K562 (cell line): Measurements from ENCODE around the gene ABCF3. TPM values are rescaled to one million over a fixed set of nuclear protein-coding genes. Genes with fewer than 3 reads are reported as not detected.

Experiments
- ATAC-seq: fragments of 200-7000 bp; cut with Tn5 transposase; 3 replicates; pipeline ENCODE4 v1.9.1; 2020; ENCODE audit warnings: moderate library complexity
- BruUV-seq: library from RNA; stranded (reverse); fragments of 400-500 nt; replicated peaks from 2 replicates; lab custom pipeline; 2021; lab: Mats Ljungman, UMichigan
- CTCF ChIA-PET: fragments of 300-600 bp; formaldehyde crosslinking; extraction: SDS; loops from one replicate; lab custom pipeline; 2021; ENCODE audit warnings: low intra/inter-chr PET ratio; lab: Yijun Ruan, JAX
- POLR2A ChIA-PET: fragments of 300-600, 350-650 bp; sonication (Branson Sonifier 250); formaldehyde crosslinking; extraction: SDS; loops from one replicate; lab custom pipeline; 2021; ENCODE audit warnings: antibody characterized with exemption, inconsistent platforms; lab: Yijun Ruan, JAX
- DNase-seq, 4 experiments: peaks; one replicate each; pipeline versions ENCODE4 v3.0.0 to v3.0.0-alpha.2; 2011 to 2018; ENCODE audit warnings: low spot score in 3 of 4, mixed read lengths in 3 of 4; ENCODE audit errors: extremely low read depth in 1 of 4
- FAIRE-seq: peaks from 2 replicates; lab custom pipeline; 2011; peaks lifted over from hg19 to GRCh38; lab: Jason Lieb, UNC
- H2AFZ ChIP-seq: 2 replicates; pipeline ENCODE4 v1.6.0; 2011; ENCODE audit warnings: low read depth, low read length, control low read depth, inconsistent platforms
- H3K27ac ChIP-seq: fragments of 200-600 bp; 3 replicates; pipeline ENCODE4 v1.8.0; 2011; ENCODE audit warnings: low read depth, mild to moderate bottlenecking, control low read depth, inconsistent platforms, low read length, moderate library complexity, mixed read lengths; ENCODE audit errors: extremely low read depth
- H3K27me3 ChIP-seq, 2 experiments: fragments of 300-600 bp in 1 of 2; 2 replicates in 1 of 2; 3 replicates in 1 of 2; pipeline versions ENCODE4 v1.6.0 to v1.8.0; 2011; ENCODE audit warnings: inconsistent platforms in 2 of 2, low read length in 2 of 2, mild to moderate bottlenecking in 1 of 2, mixed read lengths in 1 of 2, moderate library complexity in 1 of 2; ENCODE audit not compliant: control insufficient read depth in 2 of 2, insufficient read depth in 2 of 2
- H3K36me3 ChIP-seq: fragments of 300-600 bp; 3 replicates; pipeline ENCODE4 v1.8.0; 2011; ENCODE audit warnings: mild to moderate bottlenecking, low read length, inconsistent platforms; ENCODE audit not compliant: control insufficient read depth, insufficient read depth
- H3K4me1 ChIP-seq, 2 experiments: fragments of 200-600 bp in 1 of 2; replicated peaks in 1 of 2; 2 replicates in 1 of 2; 3 replicates in 1 of 2; pipeline versions ENCODE4 v1.5.1 to v1.8.0; 2011; ENCODE audit warnings: inconsistent platforms in 2 of 2, low read length in 2 of 2, mild to moderate bottlenecking in 1 of 2, mixed read lengths in 1 of 2, moderate library complexity in 1 of 2; ENCODE audit not compliant: control insufficient read depth in 2 of 2, insufficient read depth in 2 of 2
- H3K4me2 ChIP-seq: 2 replicates; pipeline ENCODE4 v1.6.1; 2011; ENCODE audit warnings: low read length, control low read depth, inconsistent platforms, mixed read lengths; ENCODE audit not compliant: insufficient read depth
- H3K4me3 ChIP-seq: fragments of 200-600 bp; sonication (generic), shearing (Covaris generic); 2 replicates; pipeline ENCODE4 v1.5.1; 2016; ENCODE audit warnings: control low read depth, inconsistent platforms
- H3K79me2 ChIP-seq: fragments of 200-600 bp; 3 replicates; pipeline ENCODE4 v1.8.0; 2011; ENCODE audit warnings: low read length, inconsistent platforms; ENCODE audit not compliant: control insufficient read depth, insufficient read depth
- H3K9ac ChIP-seq, 2 experiments: 2 replicates each; pipeline versions ENCODE4 v1.6.0 to v1.6.1; 2011; ENCODE audit warnings: low read depth in 2 of 2, low read length in 2 of 2, control low read depth in 1 of 2, inconsistent platforms in 1 of 2, mild to moderate bottlenecking in 1 of 2, mixed read lengths in 1 of 2; ENCODE audit not compliant: insufficient read depth in 1 of 2
- H3K9me1 ChIP-seq: one replicate; pipeline ENCODE4 v1.6.0; 2011; ENCODE audit warnings: inconsistent platforms, mild to moderate bottlenecking, low read length, moderate library complexity; ENCODE audit not compliant: control insufficient read depth, insufficient read depth
- H3K9me3 ChIP-seq: replicated peaks from 2 replicates; pipeline ENCODE4 v1.5.1; 2011; ENCODE audit warnings: low read depth, low read length, inconsistent platforms; ENCODE audit not compliant: control insufficient read depth, insufficient read depth
- H4K20me1 ChIP-seq: replicated peaks from 2 replicates; pipeline ENCODE4 v1.6.1; 2011; ENCODE audit warnings: low read length, inconsistent platforms, mixed read lengths; ENCODE audit not compliant: control insufficient read depth, insufficient read depth
- HMGN3 ChIP-seq: IDR thresholded peaks from 2 replicates; pipeline ENCODE4 v1.6.1; 2011; ENCODE audit warnings: borderline replicate concordance, low read depth, mild to moderate bottlenecking, mixed read lengths, low read length; ENCODE audit not compliant: insufficient read length; ENCODE audit errors: extremely low read depth
- RB1 ChIP-seq: fragments of 450-650 bp; IDR thresholded peaks from 2 replicates; pipeline ENCODE4 v1.6.1; 2017; ENCODE audit warnings: low read depth, mild to moderate bottlenecking
- RBFOX2 ChIP-seq: fragments of 200-400 bp; formaldehyde crosslinking; IDR thresholded peaks from 2 replicates; pipeline ENCODE4 v1.6.1; 2017; ENCODE audit warnings: low read depth, mild to moderate bottlenecking, low read length, moderate library complexity
- SAP30 ChIP-seq: fragments of 200-600 bp; sonication (generic); IDR thresholded peaks from 2 replicates; pipeline ENCODE4 v1.6.1; 2012; ENCODE audit warnings: borderline replicate concordance, low read depth, mild to moderate bottlenecking, moderate library complexity, low read length, control low read depth, inconsistent platforms; ENCODE audit not compliant: insufficient read depth, poor library complexity, severe bottlenecking
- ZFP36 ChIP-seq: fragments of 150-350 bp; IDR thresholded peaks from 2 replicates; pipeline ENCODE4 v1.6.1; 2018; ENCODE audit warnings: low read length, low read depth; ENCODE audit not compliant: partially characterized antibody
- ZNF263 ChIP-seq: sonication (generic); formaldehyde crosslinking; IDR thresholded peaks from 2 replicates; pipeline ENCODE4 v1.8.0; 2022; ENCODE audit warnings: mild to moderate bottlenecking, missing genetic modification reagents, borderline replicate concordance
- ZSCAN29 ChIP-seq: fragments of 450-650 bp; IDR thresholded peaks from 2 replicates; pipeline ENCODE4 v1.6.1; 2017
- WGBS: fragments of 100-300 bp; shearing (Covaris generic); methylation state at CpG from one replicate; pipeline ENCODE4 v1.1.6; 2016; ENCODE audit warnings: low coverage, mixed read lengths; ENCODE audit not compliant: insufficient coverage; ENCODE audit errors: missing lambda C conversion rate; 5-methylcytosine and 5-hydroxymethylcytosine counted together
- in situ Hi-C: fragments of 300-500 bp; cut with MboI; formaldehyde crosslinking; loops from 4 replicates; pipeline ENCODE4 v1.15.0; 2018; ENCODE audit warnings: inconsistent platforms, mixed read lengths
- intact Hi-C: fragments of 100-400 bp; cut with micrococcal nuclease; formaldehyde crosslinking; loops from 2 replicates; pipeline ENCODE4 v1.14.2; 2022
- polyA plus RNA-seq, 8 experiments: library from polyadenylated mRNA; depleted of rRNA in 4 of 8; stranded (reverse) in 5 of 8; unstranded in 3 of 8; fragments of >200 nt; fragmentation: Nextera tagmentation in 2 of 8; fragmentation: Illumina TruSeq in 1 of 8; extraction: Ambion mirVana in 2 of 8; extraction: Trizol in 1 of 8; gene quantifications; 2 replicates each; pipeline versions ENCODE4 v1.2.1 to v1.2.3, GENCODE V29; 2011 to 2014; ENCODE audit warnings: inconsistent platforms in 1 of 8, missing spikeins in 1 of 8
- total RNA-seq, 7 experiments: library from RNA; depleted of rRNA in 6 of 7; stranded (reverse); fragments of >200 nt in 6 of 7; fragmentation: Illumina TruSeq in 2 of 7; extraction: Trizol in 2 of 7; gene quantifications; 2 replicates each; pipeline versions ENCODE4 v1.2.1 to v1.2.3, GENCODE V29; 2011 to 2021; ENCODE audit warnings: low replicate concordance in 1 of 7
- TF ChIP-seq, protein P1 (sequence below): sonication (generic); formaldehyde crosslinking; IDR thresholded peaks from 2 replicates; pipeline ENCODE4 v1.8.0; 2023; ENCODE audit warnings: mild to moderate bottlenecking, missing genetic modification reagents
- TF ChIP-seq, protein P2 (sequence below): sonication (generic); formaldehyde crosslinking; IDR thresholded peaks from 2 replicates; pipeline ENCODE4 v1.8.0; 2022; ENCODE audit warnings: mild to moderate bottlenecking, missing genetic modification reagents
- TF ChIP-seq, protein P3 (sequence below): fragments of 200-800 bp; sonication (Bioruptor generic); IDR thresholded peaks from 2 replicates; pipeline ENCODE4 v1.6.1; 2017; ENCODE audit warnings: missing genetic modification characterization, missing compliant biosample characterization
- TF ChIP-seq, protein P4 (sequence below), 3 experiments: fragments of 200-800 bp in 1 of 3; sonication (Bioruptor generic) in 1 of 3; sonication (generic) in 1 of 3; formaldehyde crosslinking in 1 of 3; IDR thresholded peaks; 2 replicates each; pipeline versions ENCODE4 v1.6.1 to v1.8.0; 2016 to 2022; ENCODE audit warnings: mild to moderate bottlenecking in 2 of 3, missing compliant biosample characterization in 2 of 3, missing genetic modification characterization in 2 of 3, missing genetic modification reagents in 1 of 3

The ABCF3 gene
- total and polyA plus RNA-seq, 9 of the 15 experiments (the other 6 are each of a cell fraction or from before 2014, with no cell fraction given), result 6.7 to 77.9 (median 45.1) TPM

DNA sequence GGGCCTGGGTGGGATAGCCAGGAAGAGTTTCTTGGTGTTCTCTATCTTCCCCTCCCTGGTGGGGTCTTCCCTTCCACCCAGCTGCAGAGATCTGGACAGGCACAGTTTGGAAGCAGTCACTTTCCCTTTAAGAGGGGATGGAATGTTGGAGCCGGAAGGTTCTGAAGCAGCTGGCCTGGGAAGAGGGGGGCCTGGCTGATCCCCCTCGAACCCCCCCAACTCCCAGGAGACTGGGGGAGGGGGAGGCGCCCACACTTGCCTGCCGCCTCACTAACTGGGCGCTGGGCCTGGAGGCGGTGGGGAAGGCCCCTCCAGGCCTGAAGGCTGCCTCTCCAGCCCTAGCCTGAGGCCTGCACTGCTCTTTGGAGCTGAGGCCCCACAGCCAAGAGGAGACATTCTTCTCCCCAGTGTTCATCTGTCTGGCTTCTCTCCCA is 29.5 kb upstream of the ABCF3 start:
- ChIA-PET CTCF (no interaction called here), POLR2A (interaction anchor here (0.7 to 4.2 kb wide), 5 partner anchors 16 to 272 kb away, joined by 3 to 27 read pairs (median 4); partner anchors contain the start of gene ABCC5)
- peak; percentile 38; the same call in 1 of the 2 replicates for TF ChIP-seq RBFOX2
- TF ChIP-seq RB1, result peak; percentile 17; the same call in 1 of the 2 replicates
- TF ChIP-seq ZFP36, result no peak
- peak; percentile 33 for TF ChIP-seq SAP30
- TF ChIP-seq, protein P1, sequence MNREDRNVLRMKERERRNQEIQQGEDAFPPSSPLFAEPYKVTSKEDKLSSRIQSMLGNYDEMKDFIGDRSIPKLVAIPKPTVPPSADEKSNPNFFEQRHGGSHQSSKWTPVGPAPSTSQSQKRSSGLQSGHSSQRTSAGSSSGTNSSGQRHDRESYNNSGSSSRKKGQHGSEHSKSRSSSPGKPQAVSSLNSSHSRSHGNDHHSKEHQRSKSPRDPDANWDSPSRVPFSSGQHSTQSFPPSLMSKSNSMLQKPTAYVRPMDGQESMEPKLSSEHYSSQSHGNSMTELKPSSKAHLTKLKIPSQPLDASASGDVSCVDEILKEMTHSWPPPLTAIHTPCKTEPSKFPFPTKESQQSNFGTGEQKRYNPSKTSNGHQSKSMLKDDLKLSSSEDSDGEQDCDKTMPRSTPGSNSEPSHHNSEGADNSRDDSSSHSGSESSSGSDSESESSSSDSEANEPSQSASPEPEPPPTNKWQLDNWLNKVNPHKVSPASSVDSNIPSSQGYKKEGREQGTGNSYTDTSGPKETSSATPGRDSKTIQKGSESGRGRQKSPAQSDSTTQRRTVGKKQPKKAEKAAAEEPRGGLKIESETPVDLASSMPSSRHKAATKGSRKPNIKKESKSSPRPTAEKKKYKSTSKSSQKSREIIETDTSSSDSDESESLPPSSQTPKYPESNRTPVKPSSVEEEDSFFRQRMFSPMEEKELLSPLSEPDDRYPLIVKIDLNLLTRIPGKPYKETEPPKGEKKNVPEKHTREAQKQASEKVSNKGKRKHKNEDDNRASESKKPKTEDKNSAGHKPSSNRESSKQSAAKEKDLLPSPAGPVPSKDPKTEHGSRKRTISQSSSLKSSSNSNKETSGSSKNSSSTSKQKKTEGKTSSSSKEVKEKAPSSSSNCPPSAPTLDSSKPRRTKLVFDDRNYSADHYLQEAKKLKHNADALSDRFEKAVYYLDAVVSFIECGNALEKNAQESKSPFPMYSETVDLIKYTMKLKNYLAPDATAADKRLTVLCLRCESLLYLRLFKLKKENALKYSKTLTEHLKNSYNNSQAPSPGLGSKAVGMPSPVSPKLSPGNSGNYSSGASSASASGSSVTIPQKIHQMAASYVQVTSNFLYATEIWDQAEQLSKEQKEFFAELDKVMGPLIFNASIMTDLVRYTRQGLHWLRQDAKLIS (CRISPR knock-in tag), result 0 out of 2 replicates have a peak, but pooled peaks have one; percentile 13
- TF ChIP-seq HMGN3, result no peak
- TF ChIP-seq ZNF263 (CRISPR knock-in tag), result no peak
- TF ChIP-seq, protein P2, sequence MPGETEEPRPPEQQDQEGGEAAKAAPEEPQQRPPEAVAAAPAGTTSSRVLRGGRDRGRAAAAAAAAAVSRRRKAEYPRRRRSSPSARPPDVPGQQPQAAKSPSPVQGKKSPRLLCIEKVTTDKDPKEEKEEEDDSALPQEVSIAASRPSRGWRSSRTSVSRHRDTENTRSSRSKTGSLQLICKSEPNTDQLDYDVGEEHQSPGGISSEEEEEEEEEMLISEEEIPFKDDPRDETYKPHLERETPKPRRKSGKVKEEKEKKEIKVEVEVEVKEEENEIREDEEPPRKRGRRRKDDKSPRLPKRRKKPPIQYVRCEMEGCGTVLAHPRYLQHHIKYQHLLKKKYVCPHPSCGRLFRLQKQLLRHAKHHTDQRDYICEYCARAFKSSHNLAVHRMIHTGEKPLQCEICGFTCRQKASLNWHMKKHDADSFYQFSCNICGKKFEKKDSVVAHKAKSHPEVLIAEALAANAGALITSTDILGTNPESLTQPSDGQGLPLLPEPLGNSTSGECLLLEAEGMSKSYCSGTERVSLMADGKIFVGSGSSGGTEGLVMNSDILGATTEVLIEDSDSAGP (CRISPR knock-in tag), result peak; percentile 82; the same call in 1 of the 2 replicates
- TF ChIP-seq, protein P3, sequence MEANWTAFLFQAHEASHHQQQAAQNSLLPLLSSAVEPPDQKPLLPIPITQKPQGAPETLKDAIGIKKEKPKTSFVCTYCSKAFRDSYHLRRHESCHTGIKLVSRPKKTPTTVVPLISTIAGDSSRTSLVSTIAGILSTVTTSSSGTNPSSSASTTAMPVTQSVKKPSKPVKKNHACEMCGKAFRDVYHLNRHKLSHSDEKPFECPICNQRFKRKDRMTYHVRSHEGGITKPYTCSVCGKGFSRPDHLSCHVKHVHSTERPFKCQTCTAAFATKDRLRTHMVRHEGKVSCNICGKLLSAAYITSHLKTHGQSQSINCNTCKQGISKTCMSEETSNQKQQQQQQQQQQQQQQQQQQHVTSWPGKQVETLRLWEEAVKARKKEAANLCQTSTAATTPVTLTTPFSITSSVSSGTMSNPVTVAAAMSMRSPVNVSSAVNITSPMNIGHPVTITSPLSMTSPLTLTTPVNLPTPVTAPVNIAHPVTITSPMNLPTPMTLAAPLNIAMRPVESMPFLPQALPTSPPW (CRISPR knock-in tag), result peak; percentile 68
- 0 out of 2 replicates have a peak, but pooled peaks have one; percentile 10 for TF ChIP-seq ZSCAN29
- TF ChIP-seq, protein P4, sequence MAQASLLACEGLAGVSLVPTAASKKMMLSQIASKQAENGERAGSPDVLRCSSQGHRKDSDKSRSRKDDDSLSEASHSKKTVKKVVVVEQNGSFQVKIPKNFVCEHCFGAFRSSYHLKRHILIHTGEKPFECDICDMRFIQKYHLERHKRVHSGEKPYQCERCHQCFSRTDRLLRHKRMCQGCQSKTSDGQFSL (CRISPR knock-in tag; IDR thresholded peaks at IDR 0.05), result no peak
- TF ChIP-seq, protein P4 (tag; IDR thresholded peaks at IDR 0.05), result peak in 1 of 2 experiments; percentile 38; a peak in 1 of 4 replicates

More for the DNA sequence above, 29.5 kb upstream of the ABCF3 start:
- Histone ChIP-seq H3K4me3 (peak overlapping the region; percentile 71), H3K36me3 (peaks cover 6% of the 10 kb centered on the region; the same call in 1 of the 3 replicates), H3K4me2 (peak overlapping the region; percentile 95), H4K20me1 (no peaks in the 10 kb centered on the region; the same call in 1 of the 2 replicates), H3K9me3 (no peaks in the 10 kb centered on the region), H3K9me1 (no peaks in the 10 kb centered on the region), H3K9ac (peak overlapping the region; percentile 78 to 98), H3K79me2 (peaks cover 49% of the 10 kb centered on the region), H3K27ac (peak overlapping the region; percentile 88), H3K27me3 (no peaks in the 10 kb centered on the region), H2AFZ (0 out of 2 replicates have a peak overlapping the region, but pooled peaks have one; percentile 91), H3K4me1 (peaks cover 29 to 30% of the 10 kb centered on the region in 2 experiments; a peak in 4 of 5 replicates)
- in situ Hi-C loops, result no loop called here
- no peak for FAIRE-seq
- peak in 3 of 4 experiments; percentile 30 to 49 (median 44) for DNase-seq
- intact Hi-C loops, result no loop called here
- 3% methylated on average over 5 of the region's 6 CpGs for WGBS
- BruUV-seq, result no TSS peak
- ATAC-seq, result peak; percentile 49
